GM18526 (cell line): ENCODE data around the gene RAB2B.

Experiments used
- POLR2A ChIP-seq: IDR thresholded peaks from 3 replicates; pipeline ENCODE4 v1.6.1; 2011; ENCODE audit not compliant: insufficient read length; ENCODE audit errors: extremely low read depth

The RAB2B gene

DNA sequence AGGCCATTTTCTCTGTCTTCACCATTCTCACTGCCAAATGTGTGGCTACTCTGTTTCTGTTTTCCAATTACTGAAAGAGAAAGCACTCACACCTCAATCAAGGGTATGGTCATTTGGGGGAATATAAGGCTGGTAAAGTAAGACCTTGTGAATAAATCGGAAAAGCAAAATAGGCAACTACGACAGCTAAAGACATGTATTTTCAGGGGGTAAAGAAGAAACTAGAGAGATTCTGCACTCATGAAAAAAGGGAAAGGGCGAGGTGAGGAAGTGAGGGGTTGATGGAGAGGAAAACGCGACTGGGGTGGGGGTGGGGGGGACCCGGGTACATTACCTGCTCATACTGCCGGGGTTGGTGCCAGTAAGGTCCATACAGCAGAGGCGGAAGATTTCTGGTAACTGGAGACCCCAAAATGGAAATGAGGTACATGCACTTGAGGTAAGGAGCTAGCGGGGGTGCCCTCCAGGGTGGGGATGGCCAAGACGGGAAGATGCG lies 40.1 kb downstream of the RAB2B start:
- TF ChIP-seq POLR2A, result no peak

DNA sequence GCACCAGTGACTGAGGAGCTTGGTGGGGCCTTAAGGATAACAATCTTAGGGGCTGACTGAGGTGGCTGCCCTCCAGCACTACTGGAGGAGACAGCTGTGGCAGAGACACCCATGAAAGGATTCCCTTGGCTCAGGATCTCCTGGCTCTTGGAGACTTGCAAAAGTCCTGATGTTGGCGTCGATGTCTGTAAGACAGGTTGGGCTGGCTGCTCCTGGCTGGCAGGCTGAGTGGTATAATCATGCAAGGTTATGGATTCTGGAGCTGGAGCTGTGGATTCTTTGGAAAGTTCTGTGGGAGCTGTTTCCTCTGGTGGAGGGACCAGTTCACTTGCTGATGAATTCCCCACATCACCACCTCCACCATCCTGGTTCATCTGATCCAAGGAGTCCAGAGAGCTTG lies 45.6 kb downstream of the RAB2B start:
- no peak for TF ChIP-seq POLR2A

- TF ChIP-seq POLR2A, result no peak
These were observed 47.8 kb downstream of the RAB2B start for GRCh38 chr14:21428930-21429329.

- TF ChIP-seq POLR2A, result no peak
These were observed 50.1 kb downstream of the RAB2B start for GRCh38 chr14:21426692-21427091.

DNA sequence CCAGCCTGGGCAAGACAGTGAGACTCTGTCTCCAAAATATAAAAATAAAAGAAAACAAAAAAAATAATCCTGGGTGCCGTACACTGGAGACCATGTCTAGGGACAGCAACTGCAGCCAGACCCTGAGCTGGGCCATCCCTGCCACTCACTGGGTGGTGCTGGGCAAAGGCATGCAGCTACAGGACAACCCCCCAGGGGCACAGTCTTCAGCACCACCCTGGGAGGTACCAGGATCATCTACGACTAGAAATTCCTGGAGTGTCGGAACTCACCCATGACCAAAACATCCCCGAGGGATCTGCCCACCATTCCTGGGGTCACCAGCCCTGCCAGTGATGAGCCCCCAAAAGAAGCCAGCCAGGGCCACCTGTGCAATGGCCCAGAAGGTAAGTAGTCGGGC lies 57.2 kb downstream of the RAB2B start:
- no peak for TF ChIP-seq POLR2A

DNA sequence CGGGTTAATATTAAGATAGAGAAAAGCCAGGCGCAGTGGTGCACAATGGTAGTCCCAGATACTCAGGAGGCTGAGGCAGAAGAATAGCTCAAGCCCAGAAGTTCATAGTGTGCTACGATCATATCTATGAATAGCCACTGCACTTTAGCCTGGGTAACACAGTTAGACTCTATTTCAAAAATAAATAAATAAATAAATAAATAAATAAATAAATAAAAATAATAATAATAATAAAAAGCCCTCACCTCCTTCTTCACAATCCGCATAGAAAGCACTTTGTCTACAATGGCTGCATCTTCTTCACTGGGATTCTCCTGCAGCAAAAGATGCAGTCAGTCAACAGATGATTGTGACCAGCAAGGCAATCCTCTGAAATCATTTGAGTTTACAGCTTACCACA lies 61.4 kb downstream of the RAB2B start:
- no peak for TF ChIP-seq POLR2A

- no peak for TF ChIP-seq POLR2A
These were observed 62.6 kb downstream of the RAB2B start for GRCh38 chr14:21414137-21414631.
